ENCODE data around the gene DYNLT2B. TPM values are rescaled to one million over a fixed set of nuclear protein-coding genes. Genes with fewer than 3 reads are reported as not detected.

Gene DYNLT2B
- total and polyA plus RNA-seq, 4 donors: 2.5 to 22.4 (median 13.7) TPM

DNA sequence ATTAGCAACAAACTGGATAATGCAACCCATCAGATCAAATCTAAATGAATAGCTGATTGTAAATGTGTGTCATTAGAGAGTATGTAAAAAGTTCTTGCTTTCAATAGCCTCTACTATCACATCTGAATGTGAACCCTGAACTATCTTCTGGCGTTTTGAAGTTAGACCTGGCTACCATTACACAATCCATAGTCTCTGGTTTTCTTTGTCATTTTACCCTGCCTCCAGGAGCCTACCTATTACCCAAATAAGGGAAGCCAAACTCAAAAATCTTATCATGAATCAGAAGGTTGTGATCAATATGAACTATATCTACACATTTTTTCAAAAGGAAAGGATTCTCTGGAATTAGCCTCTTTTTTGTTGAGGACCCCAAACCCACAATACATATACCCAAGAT is 62.3 kb downstream of the DYNLT2B start:
- Histone ChIP-seq H3K4me1 (ENCODE audit: control insufficient read depth in 5 of 5, insufficient read depth in 5 of 5, low read length in 5 of 5) (no peaks in the 10 kb centered on the region), H3K4me3 (no peak overlapping the region), H3K27me3 (ENCODE audit: control insufficient read depth in 3 of 3, insufficient read depth in 3 of 3, low read length in 2 of 3) (no peaks in the 10 kb centered on the region), H3K9ac (ENCODE audit: insufficient read depth in 1 of 2, low read length in 2 of 2) (no peak overlapping the region), H3K27ac (ENCODE audit: low read depth in 1 of 2, low read length in 1 of 2) (no peak overlapping the region), H3K9me3 (ENCODE audit: control insufficient read depth in 4 of 4, insufficient read depth in 3 of 4, low read length in 3 of 4) (no peaks in the 10 kb centered on the region), H3K36me3 (ENCODE audit: control insufficient read depth in 4 of 4, insufficient read depth in 4 of 4, low read length in 4 of 4) (peaks cover 5 to 10% (median 9%) of the 10 kb centered on the region in 4 donors)
- 72 to 86% methylated on average over 1 of the region's 1 CpG for WGBS, 2 donors
- ATAC-seq (ENCODE audit: insufficient read depth, low FRiP score) (no peak), DNase-seq (no peak)
- TF ChIP-seq, protein P1, sequence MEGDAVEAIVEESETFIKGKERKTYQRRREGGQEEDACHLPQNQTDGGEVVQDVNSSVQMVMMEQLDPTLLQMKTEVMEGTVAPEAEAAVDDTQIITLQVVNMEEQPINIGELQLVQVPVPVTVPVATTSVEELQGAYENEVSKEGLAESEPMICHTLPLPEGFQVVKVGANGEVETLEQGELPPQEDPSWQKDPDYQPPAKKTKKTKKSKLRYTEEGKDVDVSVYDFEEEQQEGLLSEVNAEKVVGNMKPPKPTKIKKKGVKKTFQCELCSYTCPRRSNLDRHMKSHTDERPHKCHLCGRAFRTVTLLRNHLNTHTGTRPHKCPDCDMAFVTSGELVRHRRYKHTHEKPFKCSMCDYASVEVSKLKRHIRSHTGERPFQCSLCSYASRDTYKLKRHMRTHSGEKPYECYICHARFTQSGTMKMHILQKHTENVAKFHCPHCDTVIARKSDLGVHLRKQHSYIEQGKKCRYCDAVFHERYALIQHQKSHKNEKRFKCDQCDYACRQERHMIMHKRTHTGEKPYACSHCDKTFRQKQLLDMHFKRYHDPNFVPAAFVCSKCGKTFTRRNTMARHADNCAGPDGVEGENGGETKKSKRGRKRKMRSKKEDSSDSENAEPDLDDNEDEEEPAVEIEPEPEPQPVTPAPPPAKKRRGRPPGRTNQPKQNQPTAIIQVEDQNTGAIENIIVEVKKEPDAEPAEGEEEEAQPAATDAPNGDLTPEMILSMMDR (IDR thresholded peaks at IDR 0.05; ENCODE audit: control extremely low read depth, extremely low read depth): no peak

DNA sequence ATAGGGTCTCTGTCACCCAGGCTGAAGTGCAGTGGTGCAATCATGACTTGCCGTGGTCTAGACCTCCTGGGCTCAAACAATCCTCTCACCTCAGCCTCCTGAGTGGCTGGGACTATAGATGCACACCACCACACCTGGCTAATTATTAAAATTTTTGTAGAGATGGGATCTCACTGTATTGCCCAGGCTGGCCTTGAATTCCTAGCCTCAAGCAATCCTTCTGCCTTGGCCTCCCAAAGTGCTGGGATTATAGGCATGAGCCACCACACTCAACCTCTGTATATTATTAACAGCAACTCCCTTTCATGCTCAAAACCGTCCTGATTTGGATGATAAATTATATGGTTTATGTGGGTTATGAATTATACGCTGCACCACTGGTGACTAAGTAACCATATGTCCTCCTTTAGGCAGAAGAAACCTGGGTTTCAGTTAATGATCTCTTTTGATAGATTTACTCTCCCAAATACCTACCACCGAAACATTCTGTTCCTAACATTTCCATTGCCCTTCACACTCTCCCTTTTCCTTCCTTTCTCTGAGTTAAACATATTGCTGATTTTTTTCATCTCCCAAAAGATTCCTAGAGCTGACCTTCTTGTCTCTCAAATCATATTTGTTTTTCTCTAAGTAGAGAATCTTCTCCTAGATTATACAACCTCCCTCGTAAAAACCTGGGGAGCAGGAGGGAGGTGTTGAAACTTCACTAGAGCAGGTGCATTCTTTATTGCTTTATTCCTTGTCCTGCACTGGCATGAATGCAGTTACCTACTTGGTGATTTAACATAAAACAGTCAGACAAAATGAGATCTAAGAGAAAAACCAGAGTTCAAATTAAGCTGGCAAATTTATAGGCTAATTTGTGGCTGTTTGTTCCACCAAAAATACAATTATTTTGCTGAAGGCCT is 63.4 kb downstream of the DYNLT2B start:
- ATAC-seq (ENCODE audit: insufficient read depth, low FRiP score): no peak
- WGBS, 2 donors: 76 to 81% methylated on average over 5 of the region's 5 CpGs
- peaks cover 7 to 10% (median 9%) of the 10 kb centered on the region in 4 donors for H3K36me3 ChIP-seq (ENCODE audit: control insufficient read depth in 4 of 4, insufficient read depth in 4 of 4, low read length in 4 of 4)

DNA sequence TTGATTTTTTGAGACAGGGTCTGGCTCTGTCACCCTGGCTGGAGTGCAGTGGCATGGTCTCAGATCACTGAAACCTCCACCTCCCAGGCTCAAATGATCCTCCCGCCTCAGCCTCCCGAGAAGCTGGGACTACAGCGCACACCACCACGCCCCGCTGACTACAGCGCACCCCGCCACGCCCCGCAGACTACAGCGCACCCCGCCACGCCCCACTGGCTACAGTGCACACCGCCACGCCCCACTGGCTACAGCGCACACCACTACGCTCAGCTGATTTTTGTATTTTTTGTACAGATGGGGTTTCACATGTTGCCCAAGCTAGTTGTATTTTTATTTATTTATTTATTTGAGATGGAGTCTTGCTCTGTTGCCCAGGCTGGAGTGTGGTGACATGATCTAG is 66.1 kb downstream of the DYNLT2B start:
- Histone ChIP-seq H3K27ac (ENCODE audit: low read depth in 1 of 2, low read length in 1 of 2) (no peak overlapping the region), H3K9ac (ENCODE audit: insufficient read depth in 1 of 2, low read length in 2 of 2) (no peak overlapping the region), H3K27me3 (ENCODE audit: control insufficient read depth in 3 of 3, insufficient read depth in 3 of 3, low read length in 2 of 3) (no peaks in the 10 kb centered on the region), H3K4me3 (no peak overlapping the region), H3K4me1 (ENCODE audit: control insufficient read depth in 5 of 5, insufficient read depth in 5 of 5, low read length in 5 of 5) (no peaks in the 10 kb centered on the region), H3K9me3 (ENCODE audit: control insufficient read depth in 4 of 4, insufficient read depth in 3 of 4, low read length in 3 of 4) (no peaks in the 10 kb centered on the region), H3K36me3 (ENCODE audit: control insufficient read depth in 4 of 4, insufficient read depth in 4 of 4, low read length in 4 of 4) (peaks cover 13 to 18% (median 15%) of the 10 kb centered on the region in 4 donors)
- TF ChIP-seq, protein P1 (IDR thresholded peaks at IDR 0.05; ENCODE audit: control extremely low read depth, extremely low read depth): no peak
- no peak for DNase-seq
- ATAC-seq (ENCODE audit: insufficient read depth, low FRiP score): no peak
- 96 to 98% methylated on average over 16 of the region's 16 CpGs for WGBS, 2 donors

More for the DNA sequence above, 63.4 kb downstream of the DYNLT2B start:
- H3K27me3 ChIP-seq (ENCODE audit: control insufficient read depth in 3 of 3, insufficient read depth in 3 of 3, low read length in 2 of 3): no peaks in the 10 kb centered on the region
- no peak for DNase-seq
- no peak overlapping the region for H3K4me3 ChIP-seq
- TF ChIP-seq, protein P1 (IDR thresholded peaks at IDR 0.05; ENCODE audit: control extremely low read depth, extremely low read depth): no peak
- no peaks in the 10 kb centered on the region for H3K4me1 ChIP-seq (ENCODE audit: control insufficient read depth in 5 of 5, insufficient read depth in 5 of 5, low read length in 5 of 5)
- no peak overlapping the region for H3K9ac ChIP-seq (ENCODE audit: insufficient read depth in 1 of 2, low read length in 2 of 2)
- H3K27ac ChIP-seq (ENCODE audit: low read depth in 1 of 2, low read length in 1 of 2): no peak overlapping the region
- no peaks in the 10 kb centered on the region for H3K9me3 ChIP-seq (ENCODE audit: control insufficient read depth in 4 of 4, insufficient read depth in 3 of 4, low read length in 3 of 4)
